ENCODE results near the gene PDLIM5. TPM values are rescaled to one million over a fixed set of nuclear protein-coding genes. Genes with fewer than 3 reads are reported as not detected.

PDLIM5 gene
- total RNA-seq, 1 donor from 2014 or later: 1,256 TPM

DNA sequence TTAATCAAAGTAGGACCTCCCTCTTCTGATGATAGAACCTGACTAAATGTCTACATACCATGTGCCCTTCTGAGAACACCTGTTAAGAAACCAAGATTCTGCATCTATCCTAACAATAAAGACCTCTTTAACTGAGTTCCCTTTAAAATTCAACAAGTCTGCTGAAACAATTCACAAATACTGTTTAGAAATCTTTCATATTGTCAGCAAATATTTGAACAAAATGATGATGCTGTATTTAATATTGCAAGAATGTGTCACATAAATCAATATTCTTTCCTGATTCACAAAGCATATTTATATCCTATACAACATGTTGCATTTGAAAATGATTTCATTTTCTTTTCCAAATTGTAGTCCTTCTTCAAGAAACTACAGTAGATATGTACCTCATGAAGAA, 246.4 kb downstream of the PDLIM5 start:
- no peak for DNase-seq (ENCODE audit: low spot score)
- intact Hi-C loops (cut with DNase I): no loop called here

DNA sequence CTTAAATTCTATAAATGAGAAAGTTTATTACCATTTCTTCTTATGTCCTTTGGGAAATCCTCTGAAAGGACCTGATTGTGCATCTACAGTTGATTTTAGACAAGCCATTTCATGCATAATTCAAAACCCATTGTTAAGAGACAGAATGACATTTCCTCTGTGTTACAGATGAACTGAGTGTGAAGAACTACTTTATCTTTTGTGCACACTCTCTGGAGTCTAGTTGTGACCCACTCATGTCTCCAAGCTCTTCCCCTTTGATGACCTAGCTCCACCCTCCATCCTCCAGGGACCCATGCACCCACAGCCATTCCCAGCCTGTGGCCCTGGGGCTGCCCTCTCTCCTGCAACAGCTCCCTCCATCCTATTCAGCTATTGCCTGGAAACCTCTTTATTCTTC, 248.6 kb downstream of the PDLIM5 start:
- DNase-seq (ENCODE audit: low spot score): no peak
- intact Hi-C loops (cut with DNase I): no loop called here

DNA sequence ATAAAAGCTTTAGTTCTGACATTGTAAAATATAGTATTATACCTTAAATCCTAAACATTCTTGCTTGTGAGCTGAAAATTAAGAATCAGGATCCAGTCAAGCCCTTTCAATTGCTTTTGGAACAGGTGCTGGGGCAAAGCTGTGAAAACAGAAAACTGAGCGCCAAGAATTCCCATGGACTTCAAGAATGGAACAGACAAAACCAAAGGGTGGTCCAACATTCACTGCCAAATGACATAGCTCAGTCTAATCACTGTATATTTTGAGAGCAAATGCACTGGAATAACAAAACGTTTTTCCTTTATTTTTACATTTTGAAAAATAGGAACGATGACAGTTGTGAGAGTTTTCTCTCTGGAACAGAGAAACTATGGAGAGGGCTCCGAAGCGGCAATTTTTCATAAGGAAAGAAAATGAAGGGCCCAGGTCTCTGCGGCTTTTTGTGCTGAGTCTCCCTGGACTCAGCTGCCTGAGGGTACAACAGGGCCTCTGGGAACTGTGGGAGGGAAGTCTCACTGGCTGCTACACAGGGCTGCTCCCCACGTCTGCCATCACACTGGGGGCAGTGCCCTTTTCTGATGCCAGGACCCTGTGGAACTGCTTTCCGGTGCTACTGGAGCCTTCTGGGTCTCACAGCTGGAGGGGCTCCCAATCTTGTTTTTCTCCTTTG, 250.0 kb downstream of the PDLIM5 start:
- intact Hi-C loops (cut with DNase I): no loop called here

DNA sequence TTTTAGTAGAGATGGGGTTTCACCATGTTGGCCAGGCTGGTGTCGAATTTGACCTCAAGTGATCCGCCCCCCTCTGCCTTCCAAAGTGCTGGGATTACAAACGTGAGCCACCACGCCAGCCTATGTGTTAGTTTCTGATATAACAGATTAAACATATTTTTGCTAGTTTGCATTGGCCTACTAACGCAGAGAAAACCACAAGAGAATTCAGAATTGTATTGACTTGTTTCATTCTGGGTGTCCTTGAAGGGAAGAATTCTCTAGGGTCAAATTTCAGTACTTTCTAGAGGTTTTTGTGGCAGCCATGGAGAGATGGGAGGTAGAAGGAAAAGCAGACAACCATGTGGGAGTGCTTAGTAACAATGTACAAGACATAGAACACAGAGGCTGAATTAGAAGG, 259.9 kb downstream of the PDLIM5 start:
- intact Hi-C loops (cut with DNase I): no loop called here
- DNase-seq (ENCODE audit: low spot score): no peak

More for the DNA sequence above, 250.0 kb downstream of the PDLIM5 start:
- no peak for DNase-seq (ENCODE audit: low spot score)

DNA sequence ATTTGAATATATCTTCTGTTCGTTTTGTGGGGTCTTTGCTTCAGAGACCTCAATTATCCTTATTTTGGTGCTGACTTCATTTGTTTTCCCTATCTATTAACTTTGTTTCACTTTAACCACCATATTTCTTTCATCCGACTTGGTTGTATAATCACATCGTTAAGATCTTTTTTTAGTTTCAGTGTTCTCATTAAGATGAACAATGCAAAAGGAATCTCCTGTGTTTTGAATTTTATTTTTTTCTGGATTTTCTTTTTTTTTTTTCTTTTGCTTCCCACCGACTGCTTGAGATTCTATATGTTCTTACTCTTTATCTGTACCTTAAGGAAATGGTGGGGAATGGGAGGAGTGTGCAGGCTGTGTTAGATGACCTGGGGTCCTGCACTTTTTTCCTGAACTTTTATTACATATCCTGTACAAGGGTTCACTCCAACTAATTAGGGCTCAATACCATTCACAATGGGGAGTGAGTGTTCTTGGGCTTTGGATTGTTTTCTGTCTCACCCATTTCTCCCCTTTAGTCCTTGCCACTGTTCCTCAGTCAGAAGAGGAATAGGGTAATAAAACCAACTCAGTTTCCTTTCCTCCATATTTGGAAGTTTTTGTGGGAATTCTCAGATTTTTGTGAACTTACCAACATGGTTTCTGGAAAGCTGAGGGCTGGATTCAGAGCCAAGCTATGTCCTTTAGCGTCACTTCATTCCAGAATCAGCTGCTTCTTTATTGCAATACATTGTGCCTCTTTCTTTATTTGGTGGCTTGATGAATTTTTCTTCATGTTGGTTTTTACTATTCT, 262.8 kb downstream of the PDLIM5 start:
- intact Hi-C loops (cut with DNase I): no loop called here
- DNase-seq (ENCODE audit: low spot score): no peak

DNA sequence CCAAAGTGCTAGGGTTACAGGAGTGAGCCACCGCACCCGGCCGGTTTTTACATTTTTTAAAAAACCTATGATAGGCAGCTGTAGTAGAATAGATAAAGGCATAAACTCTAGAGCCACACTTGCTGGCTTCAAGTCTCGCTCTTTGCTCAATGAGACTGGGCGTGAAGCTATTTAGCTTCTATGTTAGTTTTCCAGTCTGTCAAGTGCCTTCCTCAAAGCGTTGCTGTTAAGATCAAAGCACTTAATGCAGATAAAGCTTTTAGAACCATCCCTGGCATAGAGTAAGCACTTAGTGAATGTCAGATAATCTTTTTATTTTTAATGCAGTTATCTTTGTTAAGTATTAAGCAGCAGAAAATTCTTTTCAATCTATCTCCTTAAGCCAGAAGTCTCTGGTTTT, 264.0 kb downstream of the PDLIM5 start:
- no peak for DNase-seq (ENCODE audit: low spot score)
- intact Hi-C loops (cut with DNase I): no loop called here

Other genes with a start within 250 kb of the PDLIM5 start
- gene SMARCAD1, start 244.1 kb upstream of the PDLIM5 start, total RNA-seq: 11.8 TPM
- 1.1 TPM for gene HPGDS, start 109.1 kb upstream of the PDLIM5 start, total RNA-seq

Data from cardiac septum (tissue), 1 donor.